Psoas muscle (tissue), 8 donors: Measurements from ENCODE around the gene UBL7. TPM values are rescaled to one million over a fixed set of nuclear protein-coding genes. Genes with fewer than 3 reads are reported as not detected.

Experiments
- ATAC-seq, 4 donors: fragments of 200-7000 bp; cut with Tn5 transposase; one replicate each; pipeline ENCODE4 v1.9.1; 2020; ENCODE audit warnings: moderate library complexity in 3 of 4, mild to moderate bottlenecking in 2 of 4
- DNase-seq, 2 donors: peaks; one replicate each; pipeline ENCODE4 v3.0.0-alpha.2; 2020
- H3K27ac ChIP-seq: fragments of 200-600 bp; one replicate; pipeline ENCODE4 v1.8.0; 2022
- H3K27me3 ChIP-seq, 3 donors: fragments of 200-600 bp in 1 of 3; one replicate each; pipeline versions ENCODE4 v1.6.1 to v1.8.0; 2013 to 2022; ENCODE audit warnings: low read length in 2 of 3, mild to moderate bottlenecking in 2 of 3, moderate library complexity in 1 of 3; ENCODE audit not compliant: insufficient read depth in 3 of 3
- H3K36me3 ChIP-seq, 2 donors: fragments of 200-600 bp in 1 of 2; one replicate each; pipeline versions ENCODE4 v1.6.1 to v1.8.0; 2013 to 2022; ENCODE audit warnings: low read depth in 1 of 2, mild to moderate bottlenecking in 1 of 2, moderate library complexity in 1 of 2; ENCODE audit not compliant: insufficient read depth in 1 of 2
- H3K4me1 ChIP-seq: fragments of 200-600 bp; one replicate; pipeline ENCODE4 v1.8.0; 2022
- H3K4me3 ChIP-seq: fragments of 200-600 bp; one replicate; pipeline ENCODE4 v1.8.0; 2022; ENCODE audit warnings: mild to moderate bottlenecking
- H3K9me3 ChIP-seq: fragments of 200-600 bp; one replicate; pipeline ENCODE4 v1.8.0; 2022
- WGBS, 3 donors: extraction: QIAGEN DNeasy Blood & Tissue Kit; methylation state at CpG; one replicate each; pipeline versions ENCODE4 v1.1.6 to v1.1.7; 2013; 5-methylcytosine and 5-hydroxymethylcytosine counted together
- intact Hi-C, 2 donors: fragments of 100-400 bp; cut with DNase I; formaldehyde crosslinking; loops; one replicate each; pipeline versions ENCODE4 v1.11.0 to v1.14.2; 2022
- polyA plus RNA-seq, 3 donors: library from polyadenylated mRNA; stranded (reverse); fragments of 200-250 nt; gene quantifications; one replicate each; pipeline ENCODE4 v1.2.3, GENCODE V29; 2013
- total RNA-seq, 4 donors: library from RNA; stranded (reverse); fragmentation: NEBNext Ultra II Directional in 2 of 4; extraction: Animal tissue kit (Norgen Biotek cat#: 25700) in 2 of 4; gene quantifications; one replicate each; pipeline versions ENCODE4 v1.2.1 to v1.2.4, GENCODE V29; 2021 to 2023
- TF ChIP-seq, protein P1 (sequence below): fragments of 200-600 bp; IDR thresholded peaks from one replicate; pipeline ENCODE4 v1.8.0; 2022; ENCODE audit warnings: antibody characterized with exemption
- donor health status: healthy with polysubstance abuse.
- donor health status: DM: no; HTN: no; CAD: no; lungs with moderate emphysema.
- donor health status: Bipolar disorder and iron deficiency.
- donor health status: healthy.
- donor health status: DM: yes; HTN: yes; CAD: no.
- donor health status: DM: no; HTN: no; CAD: no.
- donor health status: DM: no; HTN: no; CAD: no.
- donor health status: DM: yes; HTN: yes; CAD: no.

Gene UBL7
- total and polyA plus RNA-seq, 7 donors, result 45.5 to 91.7 (median 61.3) TPM

DNA sequence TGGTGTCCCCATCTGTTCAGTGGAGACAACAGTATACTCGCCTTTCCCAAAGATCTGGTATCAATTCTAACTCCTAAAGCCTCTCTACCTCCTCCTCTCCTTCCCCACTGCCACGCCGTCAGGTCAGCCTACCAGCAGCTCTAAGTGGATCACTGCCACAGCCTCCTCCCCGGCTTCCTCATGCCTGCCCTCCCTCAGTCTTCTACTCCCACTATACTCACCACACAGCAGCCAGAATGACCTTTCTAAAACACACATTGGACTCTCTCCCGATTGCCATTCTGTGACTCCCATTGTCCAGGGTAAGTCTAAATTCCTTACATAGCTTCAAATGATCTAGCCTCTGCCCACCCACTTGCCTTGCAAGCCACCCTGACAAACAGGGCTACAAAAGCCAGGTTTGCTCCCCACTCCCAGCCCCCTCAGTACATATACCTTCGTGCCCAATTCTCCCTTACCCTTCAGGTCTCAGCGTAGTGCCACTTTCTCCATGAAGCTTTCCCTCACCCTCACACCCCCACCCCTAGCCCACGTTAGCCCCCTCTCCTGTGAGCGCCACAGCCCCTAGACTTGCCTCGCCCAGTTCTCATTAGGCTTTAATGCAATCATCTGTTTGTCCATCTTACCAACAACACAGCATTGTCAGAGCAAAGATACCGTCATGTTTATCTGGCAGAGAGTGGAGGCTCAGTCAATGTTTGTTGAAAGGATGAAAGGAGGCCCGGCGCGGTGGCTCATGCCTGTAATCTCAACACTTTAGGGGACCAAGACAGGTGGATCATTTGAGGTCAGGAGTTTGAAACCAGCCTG is 17.7 kb downstream of the UBL7 start:
- H3K4me1 ChIP-seq, result peaks cover 9% of the 10 kb centered on the region
- intact Hi-C loops, result loop anchor here in 1 of 2 donors (5.0 kb wide), 1 partner anchor 44 kb away; no protein-coding TSS in a partner anchor
- H3K9me3 ChIP-seq, result no peaks in the 10 kb centered on the region
- H3K4me3 ChIP-seq, result no peak overlapping the region
- H3K27ac ChIP-seq, result no peak overlapping the region
- no peaks in the 10 kb centered on the region for H3K27me3 ChIP-seq
- peaks cover 6 to 41% of the 10 kb centered on the region in 2 donors for H3K36me3 ChIP-seq
- no peak for DNase-seq
- TF ChIP-seq, protein P1, sequence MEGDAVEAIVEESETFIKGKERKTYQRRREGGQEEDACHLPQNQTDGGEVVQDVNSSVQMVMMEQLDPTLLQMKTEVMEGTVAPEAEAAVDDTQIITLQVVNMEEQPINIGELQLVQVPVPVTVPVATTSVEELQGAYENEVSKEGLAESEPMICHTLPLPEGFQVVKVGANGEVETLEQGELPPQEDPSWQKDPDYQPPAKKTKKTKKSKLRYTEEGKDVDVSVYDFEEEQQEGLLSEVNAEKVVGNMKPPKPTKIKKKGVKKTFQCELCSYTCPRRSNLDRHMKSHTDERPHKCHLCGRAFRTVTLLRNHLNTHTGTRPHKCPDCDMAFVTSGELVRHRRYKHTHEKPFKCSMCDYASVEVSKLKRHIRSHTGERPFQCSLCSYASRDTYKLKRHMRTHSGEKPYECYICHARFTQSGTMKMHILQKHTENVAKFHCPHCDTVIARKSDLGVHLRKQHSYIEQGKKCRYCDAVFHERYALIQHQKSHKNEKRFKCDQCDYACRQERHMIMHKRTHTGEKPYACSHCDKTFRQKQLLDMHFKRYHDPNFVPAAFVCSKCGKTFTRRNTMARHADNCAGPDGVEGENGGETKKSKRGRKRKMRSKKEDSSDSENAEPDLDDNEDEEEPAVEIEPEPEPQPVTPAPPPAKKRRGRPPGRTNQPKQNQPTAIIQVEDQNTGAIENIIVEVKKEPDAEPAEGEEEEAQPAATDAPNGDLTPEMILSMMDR, result no peak
- 75 to 77% (median 77%) methylated on average over 14 of the region's 14 CpGs for WGBS, 3 donors
- ATAC-seq, result no peak

DNA sequence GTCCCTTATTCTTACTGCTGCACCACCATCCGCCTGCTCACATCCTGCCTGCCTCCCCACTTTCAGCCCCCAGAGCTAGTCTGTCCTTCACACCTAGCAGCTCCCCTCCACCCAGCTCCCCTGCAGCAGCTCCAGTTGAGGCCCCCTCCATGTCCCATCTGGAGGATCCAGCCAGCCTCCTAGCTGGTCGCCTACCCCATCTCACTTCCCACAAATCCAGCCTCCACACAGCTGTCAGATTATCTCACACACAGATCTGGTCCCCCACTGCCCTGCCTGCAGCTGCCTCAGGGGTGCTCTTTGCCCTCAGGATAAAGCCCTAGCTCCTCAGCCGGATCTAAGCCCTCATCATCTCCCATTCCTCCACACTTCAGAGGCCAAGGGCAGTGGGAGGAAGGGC is 18.4 kb downstream of the UBL7 start:
- 65 to 66% (median 65%) methylated on average over 3 of the region's 3 CpGs for WGBS, 3 donors
- TF ChIP-seq, protein P1, result no peak
- Histone ChIP-seq H3K4me3 (no peak overlapping the region), H3K9me3 (no peaks in the 10 kb centered on the region), H3K27ac (no peak overlapping the region), H3K4me1 (peaks cover 9% of the 10 kb centered on the region), H3K36me3 (peaks cover 4 to 34% of the 10 kb centered on the region in 2 donors), H3K27me3 (no peaks in the 10 kb centered on the region)
- DNase-seq, result no peak
- intact Hi-C loops, result loop anchor here in 1 of 2 donors (5.0 kb wide), 1 partner anchor 45 kb away; no protein-coding TSS in a partner anchor
- no peak for ATAC-seq

DNA sequence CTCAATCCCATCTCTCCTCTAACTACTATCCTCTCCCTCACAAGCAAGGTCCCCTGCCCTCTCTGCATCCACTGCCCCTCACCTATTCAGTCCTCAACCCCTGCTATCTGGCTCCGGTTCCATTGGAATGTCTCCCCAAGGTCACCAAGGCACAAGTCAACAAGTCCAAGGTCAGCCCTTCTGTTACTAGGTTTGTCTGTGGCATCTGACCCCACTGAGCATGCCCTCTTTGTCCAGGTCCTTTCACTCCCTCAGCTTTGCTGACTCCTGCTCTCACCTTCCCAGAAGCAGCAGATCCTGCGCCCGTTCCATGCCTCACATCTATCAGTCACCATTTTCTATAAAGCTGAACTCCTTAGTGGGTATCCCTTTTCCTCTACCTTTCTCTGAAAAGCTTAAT is 18.9 kb downstream of the UBL7 start:
- Histone ChIP-seq H3K9me3 (no peaks in the 10 kb centered on the region), H3K36me3 (peaks cover 4 to 28% of the 10 kb centered on the region in 2 donors), H3K27me3 (no peaks in the 10 kb centered on the region), H3K27ac (peak overlapping the region; percentile 66), H3K4me1 (peaks cover 9% of the 10 kb centered on the region), H3K4me3 (no peak overlapping the region)
- TF ChIP-seq, protein P1, result no peak
- no peak for DNase-seq
- WGBS, 3 donors, result 77 to 85% (median 78%) methylated on average over 3 of the region's 3 CpGs
- intact Hi-C loops, result loop anchor here in 1 of 2 donors (5.0 kb wide), 1 partner anchor 45 kb away; no protein-coding TSS in a partner anchor
- ATAC-seq, result no peak

DNA sequence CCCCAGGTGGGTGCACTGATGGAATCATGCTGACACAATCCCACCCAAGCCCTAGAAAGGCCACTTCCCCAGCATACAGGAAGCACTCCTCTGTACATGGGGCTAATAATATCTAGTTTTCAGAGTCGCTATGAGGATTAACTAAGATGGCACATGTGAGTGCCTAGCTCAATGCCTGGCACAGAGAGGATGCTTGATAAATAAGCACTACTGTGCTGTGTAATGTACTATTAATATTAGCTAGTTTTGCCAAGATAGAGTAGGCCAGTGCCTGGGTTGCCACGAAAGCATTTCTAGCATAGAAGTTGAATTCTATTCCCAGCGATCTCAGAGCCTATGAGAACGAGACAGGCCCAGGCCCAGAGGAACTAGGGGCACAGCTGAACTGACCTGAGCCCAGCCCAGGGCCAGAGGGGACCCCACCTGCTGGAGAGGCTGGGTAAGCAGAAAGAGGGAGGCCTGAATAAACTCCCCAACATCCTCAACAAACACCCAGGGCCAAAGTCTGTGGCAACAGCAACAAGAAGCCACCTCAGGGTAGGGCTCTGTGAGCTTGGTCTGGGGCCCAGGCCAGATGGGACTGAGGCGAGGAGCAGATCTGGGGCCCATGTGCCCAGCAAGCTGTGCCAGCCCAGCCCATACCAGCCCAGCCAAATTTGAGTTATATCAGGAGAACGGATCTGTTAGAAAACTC is 19.6 kb downstream of the UBL7 start:
- 30 to 76% (median 42%) methylated on average over 6 of the region's 6 CpGs for WGBS, 3 donors
- no peaks in the 10 kb centered on the region for H3K9me3 ChIP-seq
- H3K27me3 ChIP-seq, result no peaks in the 10 kb centered on the region
- peaks cover 9% of the 10 kb centered on the region for H3K4me1 ChIP-seq
- peaks cover 4 to 22% of the 10 kb centered on the region in 2 donors for H3K36me3 ChIP-seq
- DNase-seq (no peak), ATAC-seq (peak in 3 of 4 donors; percentile 52 to 69 (median 61))
- intact Hi-C loops, result loop anchor here in 1 of 2 donors (5.0 kb wide), 1 partner anchor 46 kb away; no protein-coding TSS in a partner anchor
- H3K27ac ChIP-seq, result peak overlapping the region; percentile 66
- H3K4me3 ChIP-seq, result no peak overlapping the region
- TF ChIP-seq, protein P1, result no peak
